Measurements from ENCODE around the gene SUSD4.

SUSD4 gene

GRCh38 chr1:223394706-223395105 lies 30.7 kb upstream of the SUSD4 start:
- Histone ChIP-seq H3K27me3 (ENCODE audit: insufficient read depth, poor library complexity, severe bottlenecking) (peaks cover 13% of the 10 kb centered on the region), H3K36me3 (ENCODE audit: low read depth) (no peaks in the 10 kb centered on the region), H3K4me1 (ENCODE audit: insufficient read depth, poor library complexity, severe bottlenecking) (no peaks in the 10 kb centered on the region), H3K9me3 (ENCODE audit: severe bottlenecking) (no peaks in the 10 kb centered on the region), H3K27ac (ENCODE audit: poor library complexity, severe bottlenecking) (no peak overlapping the region), H3K4me3 (ENCODE audit: severe bottlenecking) (no peak overlapping the region)
- DNase-seq (ENCODE audit: low spot score) (no peak), ATAC-seq (ENCODE audit: low read depth) (no peak)
- no peak for TF ChIP-seq CTCF (IDR thresholded peaks at IDR 0.05; ENCODE audit: poor library complexity, severe bottlenecking)

- no peaks in the 10 kb centered on the region for H3K4me1 ChIP-seq (ENCODE audit: insufficient read depth, poor library complexity, severe bottlenecking)
- no peaks in the 10 kb centered on the region for H3K9me3 ChIP-seq (ENCODE audit: severe bottlenecking)
- no peaks in the 10 kb centered on the region for H3K36me3 ChIP-seq (ENCODE audit: low read depth)
- H3K4me3 ChIP-seq (ENCODE audit: severe bottlenecking), result no peak overlapping the region
- peaks cover 13% of the 10 kb centered on the region for H3K27me3 ChIP-seq (ENCODE audit: insufficient read depth, poor library complexity, severe bottlenecking)
- no peak for TF ChIP-seq CTCF (IDR thresholded peaks at IDR 0.05; ENCODE audit: poor library complexity, severe bottlenecking)
- H3K27ac ChIP-seq (ENCODE audit: poor library complexity, severe bottlenecking), result no peak overlapping the region
- DNase-seq (ENCODE audit: low spot score) (no peak), ATAC-seq (ENCODE audit: low read depth) (no peak)
These were observed 30.3 kb upstream of the SUSD4 start for GRCh38 chr1:223394242-223394641.

- peaks cover 13% of the 10 kb centered on the region for H3K27me3 ChIP-seq (ENCODE audit: insufficient read depth, poor library complexity, severe bottlenecking)
- H3K27ac ChIP-seq (ENCODE audit: poor library complexity, severe bottlenecking), result no peak within 1 kb of the TSS
- H3K9me3 ChIP-seq (ENCODE audit: severe bottlenecking), result no peaks in the 10 kb centered on the region
- DNase-seq (ENCODE audit: low spot score), result no peak
- no peak for TF ChIP-seq CTCF (IDR thresholded peaks at IDR 0.05; ENCODE audit: poor library complexity, severe bottlenecking)
- ATAC-seq (ENCODE audit: low read depth), result peak; percentile 45; the same call in 1 of the 3 replicates
- H3K36me3 ChIP-seq (ENCODE audit: low read depth), result no peaks in the 10 kb centered on the region
- no peaks in the 10 kb centered on the region for H3K4me1 ChIP-seq (ENCODE audit: insufficient read depth, poor library complexity, severe bottlenecking)
- H3K4me3 ChIP-seq (ENCODE audit: severe bottlenecking), result no peak within 1 kb of the TSS
These were observed 29.6 kb upstream of the SUSD4 start, which contains the start of gene CCDC185 for GRCh38 chr1:223393275-223394214. Gene CCDC185, plus strand, starts transcription at chr1:223393415. Its CDS starts 61 bp downstream, at chr1:223393476.

GRCh38 chr1:223390618-223391017 lies 26.6 kb upstream of the SUSD4 start:
- ATAC-seq (ENCODE audit: low read depth), result no peak
- no peak for DNase-seq (ENCODE audit: low spot score)
- Histone ChIP-seq H3K36me3 (ENCODE audit: low read depth) (no peaks in the 10 kb centered on the region), H3K27me3 (ENCODE audit: insufficient read depth, poor library complexity, severe bottlenecking) (peaks cover 13% of the 10 kb centered on the region), H3K9me3 (ENCODE audit: severe bottlenecking) (no peaks in the 10 kb centered on the region), H3K4me1 (ENCODE audit: insufficient read depth, poor library complexity, severe bottlenecking) (no peaks in the 10 kb centered on the region), H3K4me3 (ENCODE audit: severe bottlenecking) (no peak overlapping the region), H3K27ac (ENCODE audit: poor library complexity, severe bottlenecking) (no peak overlapping the region)
- TF ChIP-seq CTCF (IDR thresholded peaks at IDR 0.05; ENCODE audit: poor library complexity, severe bottlenecking), result no peak

GRCh38 chr1:223386013-223386412 lies 22.0 kb upstream of the SUSD4 start:
- no peak overlapping the region for H3K4me3 ChIP-seq (ENCODE audit: severe bottlenecking)
- no peak for ATAC-seq (ENCODE audit: low read depth)
- H3K9me3 ChIP-seq (ENCODE audit: severe bottlenecking), result no peaks in the 10 kb centered on the region

More at GRCh38 chr1:223386013-223386412, 22.0 kb upstream of the SUSD4 start:
- no peak for TF ChIP-seq CTCF (IDR thresholded peaks at IDR 0.05; ENCODE audit: poor library complexity, severe bottlenecking)
- DNase-seq (ENCODE audit: low spot score), result no peak
- no peaks in the 10 kb centered on the region for H3K4me1 ChIP-seq (ENCODE audit: insufficient read depth, poor library complexity, severe bottlenecking)
- no peaks in the 10 kb centered on the region for H3K36me3 ChIP-seq (ENCODE audit: low read depth)
- H3K27me3 ChIP-seq (ENCODE audit: insufficient read depth, poor library complexity, severe bottlenecking), result no peaks in the 10 kb centered on the region
- no peak overlapping the region for H3K27ac ChIP-seq (ENCODE audit: poor library complexity, severe bottlenecking)
